OCI-LY7 (cell line): ENCODE results near the gene SMYD3. TPM values are rescaled to one million over a fixed set of nuclear protein-coding genes. Genes with fewer than 3 reads are reported as not detected.

Experiments
- BruUV-seq: library from RNA; stranded (reverse); fragments of 400-500 nt; replicated peaks from 2 replicates; lab custom pipeline; 2021; lab: Mats Ljungman, UMichigan
- CTCF ChIA-PET: fragments of 300-600 bp; sonication (Branson Sonifier 250); formaldehyde crosslinking; loops from one replicate; lab custom pipeline; 2022; ENCODE audit warnings: antibody characterized with exemption; ENCODE audit not compliant: unreplicated experiment; lab: Charles Lee
- POLR2A ChIA-PET: fragments of 300-600 bp; sonication (Branson Sonifier 250); formaldehyde crosslinking; loops from one replicate; lab custom pipeline; 2022; ENCODE audit warnings: antibody characterized with exemption; lab: Charles Lee
- DNase-seq: peaks from one replicate; pipeline ENCODE4 v3.0.0-alpha.2; 2015; ENCODE audit warnings: low spot score
- H2AFZ ChIP-seq: fragments of 200-600 bp; sonication (generic), shearing (Covaris generic); 2 replicates; pipeline ENCODE4 v1.6.1; 2014; ENCODE audit warnings: mild to moderate bottlenecking, antibody characterized with exemption, low read length, moderate library complexity
- H3K27ac ChIP-seq: fragments of 200-600 bp; sonication (generic); 2 replicates; pipeline ENCODE4 v1.5.1; 2014; ENCODE audit warnings: mixed run types, low read depth, mild to moderate bottlenecking, moderate library complexity, low read length, inconsistent platforms; ENCODE audit not compliant: poor library complexity, severe bottlenecking
- H3K36me3 ChIP-seq: fragments of 200-600 bp; sonication (generic); 2 replicates; pipeline ENCODE4 v1.6.1; 2014; ENCODE audit warnings: mild to moderate bottlenecking, antibody characterized with exemption, low read length, moderate library complexity, mixed read lengths; ENCODE audit not compliant: insufficient read depth
- H3K4me1 ChIP-seq: fragments of 200-600 bp; sonication (generic); 2 replicates; pipeline ENCODE4 v1.5.1; 2014; ENCODE audit warnings: mild to moderate bottlenecking, low read length; ENCODE audit not compliant: insufficient read depth, poor library complexity, severe bottlenecking
- H3K4me2 ChIP-seq: fragments of 200-600 bp; sonication (generic); 2 replicates; pipeline ENCODE4 v1.6.1; 2014; ENCODE audit warnings: mild to moderate bottlenecking, low read length
- H3K4me3 ChIP-seq: fragments of 200-600 bp; sonication (generic); 2 replicates; pipeline ENCODE4 v1.5.1; 2014; ENCODE audit warnings: mild to moderate bottlenecking, low read depth, low read length; ENCODE audit not compliant: poor library complexity, severe bottlenecking
- H3K79me2 ChIP-seq: fragments of 200-600 bp; sonication (generic); 2 replicates; pipeline ENCODE4 v1.6.1; 2016; ENCODE audit warnings: low read depth, mild to moderate bottlenecking, low read length, moderate library complexity, mixed read lengths; ENCODE audit not compliant: insufficient read depth
- H3K9me2 ChIP-seq: fragments of 200-600 bp; sonication (generic); 2 replicates; pipeline ENCODE4 v1.6.1; 2016; ENCODE audit warnings: mild to moderate bottlenecking, low read length, mixed read lengths; ENCODE audit not compliant: insufficient read depth
- H3K9me3 ChIP-seq: fragments of 200-600 bp; sonication (generic); 2 replicates; pipeline ENCODE4 v1.6.1; 2014; ENCODE audit warnings: mild to moderate bottlenecking, mixed run types, low read length, mixed read lengths
- H4K20me1 ChIP-seq: fragments of 200-600 bp; sonication (generic); 2 replicates; pipeline ENCODE4 v1.6.1; 2014; ENCODE audit warnings: mild to moderate bottlenecking, antibody characterized with exemption, low read length, moderate library complexity, mixed read lengths; ENCODE audit not compliant: insufficient read depth
- EZH2phosphoT487 ChIP-seq: fragments of 200-600 bp; sonication (generic); IDR thresholded peaks from 2 replicates; pipeline ENCODE4 v1.6.1; 2018; ENCODE audit warnings: low read depth, borderline replicate concordance, mild to moderate bottlenecking, mixed run types, antibody characterized with exemption, low read length, moderate library complexity, mixed read lengths
- intact Hi-C: fragments of 100-400 bp; cut with micrococcal nuclease; formaldehyde crosslinking; loops from one replicate; pipeline ENCODE4 v1.10.0; 2022; ENCODE audit not compliant: unreplicated experiment
- total RNA-seq, 2 experiments: library from RNA; depleted of rRNA in 1 of 2; stranded (reverse); fragments of >200 nt in 1 of 2; shearing (Covaris generic) in 1 of 2; gene quantifications; 2 replicates each; pipeline ENCODE4 v1.2.3, GENCODE V29; 2014 to 2022
- TF ChIP-seq, protein P1 (sequence below): fragments of 200-600 bp; sonication (generic); conservative IDR thresholded peaks from 2 replicates; pipeline ENCODE4 v1.5.1; 2014; ENCODE audit warnings: mild to moderate bottlenecking, antibody characterized with exemption, low read length, moderate library complexity, mixed read lengths

SMYD3 gene
- total RNA-seq, 2 experiments from 2014 or later = 28.9 to 34.5 TPM

GRCh38 chr1:246515390-246516005, 8.4 kb upstream of the SMYD3 start:
- peaks cover 17% of the 10 kb centered on the region; the same call in 1 of the 2 replicates for H3K9me3 ChIP-seq
- no peaks in the 10 kb centered on the region for H4K20me1 ChIP-seq
- no peak overlapping the region for H2AFZ ChIP-seq
- no peak overlapping the region for H3K4me2 ChIP-seq
- no peaks in the 10 kb centered on the region for H3K79me2 ChIP-seq
- no peaks in the 10 kb centered on the region for H3K36me3 ChIP-seq
- CTCF ChIA-PET = no interaction called here
- no peaks in the 10 kb centered on the region for H3K9me2 ChIP-seq
- intact Hi-C loops = no loop called here
- no peak overlapping the region for H3K4me3 ChIP-seq
- H3K27ac ChIP-seq = no peak overlapping the region
- TF ChIP-seq, protein P1, sequence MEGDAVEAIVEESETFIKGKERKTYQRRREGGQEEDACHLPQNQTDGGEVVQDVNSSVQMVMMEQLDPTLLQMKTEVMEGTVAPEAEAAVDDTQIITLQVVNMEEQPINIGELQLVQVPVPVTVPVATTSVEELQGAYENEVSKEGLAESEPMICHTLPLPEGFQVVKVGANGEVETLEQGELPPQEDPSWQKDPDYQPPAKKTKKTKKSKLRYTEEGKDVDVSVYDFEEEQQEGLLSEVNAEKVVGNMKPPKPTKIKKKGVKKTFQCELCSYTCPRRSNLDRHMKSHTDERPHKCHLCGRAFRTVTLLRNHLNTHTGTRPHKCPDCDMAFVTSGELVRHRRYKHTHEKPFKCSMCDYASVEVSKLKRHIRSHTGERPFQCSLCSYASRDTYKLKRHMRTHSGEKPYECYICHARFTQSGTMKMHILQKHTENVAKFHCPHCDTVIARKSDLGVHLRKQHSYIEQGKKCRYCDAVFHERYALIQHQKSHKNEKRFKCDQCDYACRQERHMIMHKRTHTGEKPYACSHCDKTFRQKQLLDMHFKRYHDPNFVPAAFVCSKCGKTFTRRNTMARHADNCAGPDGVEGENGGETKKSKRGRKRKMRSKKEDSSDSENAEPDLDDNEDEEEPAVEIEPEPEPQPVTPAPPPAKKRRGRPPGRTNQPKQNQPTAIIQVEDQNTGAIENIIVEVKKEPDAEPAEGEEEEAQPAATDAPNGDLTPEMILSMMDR = no peak
- no peak for TF ChIP-seq EZH2phosphoT487
- no peak for DNase-seq
- POLR2A ChIA-PET = no interaction called here
- H3K4me1 ChIP-seq = no peaks in the 10 kb centered on the region
- BruUV-seq = no TSS peak

GRCh38 chr1:246513619-246514343, 6.7 kb upstream of the SMYD3 start:
- no peaks in the 10 kb centered on the region for H4K20me1 ChIP-seq
- no peaks in the 10 kb centered on the region for H3K36me3 ChIP-seq
- intact Hi-C loops = no loop called here
- no peak for DNase-seq
- no peaks in the 10 kb centered on the region for H3K4me1 ChIP-seq
- no peak overlapping the region for H3K4me3 ChIP-seq
- BruUV-seq = no TSS peak
- no peaks in the 10 kb centered on the region for H3K79me2 ChIP-seq
- no peak overlapping the region; the same call in 1 of the 2 replicates for H3K4me2 ChIP-seq
- ChIA-PET POLR2A (no interaction called here), CTCF (no interaction called here)
- TF ChIP-seq, protein P1 = no peak
- H3K27ac ChIP-seq = no peak overlapping the region
- H2AFZ ChIP-seq = no peak overlapping the region
- H3K9me2 ChIP-seq = no peaks in the 10 kb centered on the region
- H3K9me3 ChIP-seq = peaks cover 17% of the 10 kb centered on the region; the same call in 1 of the 2 replicates

DNA sequence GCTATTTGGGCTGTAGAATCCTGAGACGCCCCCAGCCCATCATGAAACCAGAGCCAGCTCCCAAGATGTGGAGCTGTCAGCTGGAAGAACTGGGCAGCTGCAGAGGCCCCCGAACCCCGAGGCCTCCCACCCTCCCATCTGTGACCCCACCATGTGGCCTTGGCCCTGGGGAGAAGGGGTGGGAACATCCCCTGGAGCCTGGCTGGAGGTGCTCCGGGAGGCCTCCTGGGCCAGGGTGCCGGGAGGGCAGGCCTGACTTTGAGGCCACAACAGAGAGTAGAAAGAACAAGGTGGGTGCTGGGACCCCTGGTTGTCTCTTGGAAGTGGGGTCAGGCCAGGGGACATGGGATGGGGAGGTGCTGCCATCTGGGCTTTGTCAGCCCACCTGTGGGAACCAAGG, 6.0 kb upstream of the SMYD3 start:
- Histone ChIP-seq H3K4me2 (no peak overlapping the region), H4K20me1 (no peaks in the 10 kb centered on the region), H3K4me3 (no peak overlapping the region), H3K4me1 (no peaks in the 10 kb centered on the region), H3K36me3 (no peaks in the 10 kb centered on the region), H2AFZ (no peak overlapping the region), H3K79me2 (no peaks in the 10 kb centered on the region), H3K9me2 (no peaks in the 10 kb centered on the region), H3K9me3 (peaks cover 17% of the 10 kb centered on the region; the same call in 1 of the 2 replicates), H3K27ac (no peak overlapping the region)
- POLR2A ChIA-PET = no interaction called here
- TF ChIP-seq, protein P1 = no peak
- no peak for TF ChIP-seq EZH2phosphoT487
- intact Hi-C loops = no loop called here
- DNase-seq = no peak
- BruUV-seq = no TSS peak
- CTCF ChIA-PET = no interaction called here
